ENCODE data around the gene FRMD4A.

GRCh38 chr10:14208231-14208630 is 122.5 kb downstream of the FRMD4A start:
- no peak for TF ChIP-seq POLR2A (IDR thresholded peaks at IDR 0.05)
- no peak for TF ChIP-seq CTCF (IDR thresholded peaks at IDR 0.05)
- TF ChIP-seq EP300 (IDR thresholded peaks at IDR 0.05), result no peak
